ENCODE data around the gene SYCP3.

- TF ChIP-seq CTCF (conservative IDR thresholded peaks at IDR 0.05 in 1 of 2, IDR thresholded peaks at IDR 0.05 in 1 of 2; ENCODE audit: extremely low read depth in 1 of 2, insufficient read depth in 1 of 2, low read depth in 1 of 2, low read length in 2 of 2) (no peak), EZH2 (IDR thresholded peaks at IDR 0.05; ENCODE audit: borderline replicate concordance, low read length) (no peak)
Measured at GRCh38 chr12:101722392-101722791, 16.9 kb downstream of the SYCP3 start.
